Fibroblast of gingiva (primary cell): ENCODE data around the gene LRP1B.
A peak's percentile ranks its signal among the peaks of the same experiment; 100 is the strongest.
"Not testable (repeated sequence)": the region's sequence is repeated elsewhere in the genome, so short reads cannot be mapped to it uniquely, and the experiment has no call there.

Experiments
- DNase-seq: peaks from one replicate; pipeline ENCODE4 v3.0.0-alpha.2; 2011; ENCODE audit warnings: low read depth

LRP1B gene

GRCh38 chr2:142100970-142101369, 29.8 kb downstream of the LRP1B start:
- DNase-seq, result no peak

- no peak for DNase-seq
Observed at GRCh38 chr2:142100139-142100873, 30.5 kb downstream of the LRP1B start.

- no peak for DNase-seq
Observed at GRCh38 chr2:142097711-142098110, 33.1 kb downstream of the LRP1B start.

- DNase-seq, result no peak
Observed at GRCh38 chr2:142095647-142096046, 35.2 kb downstream of the LRP1B start.

GRCh38 chr2:142094233-142094632, 36.6 kb downstream of the LRP1B start:
- no peak for DNase-seq

GRCh38 chr2:142088058-142088568, 42.7 kb downstream of the LRP1B start:
- DNase-seq, result no peak

- not testable (repeated sequence) for DNase-seq
Observed at GRCh38 chr2:142087585-142087984, 43.2 kb downstream of the LRP1B start.

GRCh38 chr2:142082368-142082767, 48.4 kb downstream of the LRP1B start:
- DNase-seq, result no peak

- no peak for DNase-seq
Observed at GRCh38 chr2:142076317-142076716, 54.5 kb downstream of the LRP1B start.

GRCh38 chr2:142075826-142076225, 55.0 kb downstream of the LRP1B start:
- no peak for DNase-seq

- DNase-seq, result no peak
Observed at GRCh38 chr2:142069251-142069888, 61.4 kb downstream of the LRP1B start.

- no peak for DNase-seq
Observed at GRCh38 chr2:142065700-142066099, 65.1 kb downstream of the LRP1B start.

GRCh38 chr2:142065156-142065555, 65.7 kb downstream of the LRP1B start:
- DNase-seq, result no peak

GRCh38 chr2:142061733-142062132, 69.1 kb downstream of the LRP1B start:
- DNase-seq, result no peak

GRCh38 chr2:142058149-142058548, 72.7 kb downstream of the LRP1B start:
- no peak for DNase-seq

GRCh38 chr2:142056784-142057183, 74.0 kb downstream of the LRP1B start:
- no peak for DNase-seq

GRCh38 chr2:142052220-142052863, 78.5 kb downstream of the LRP1B start:
- no peak for DNase-seq

- DNase-seq, result peak; percentile 4
Observed at GRCh38 chr2:142048581-142048980, 82.2 kb downstream of the LRP1B start.

GRCh38 chr2:142045641-142046040, 85.2 kb downstream of the LRP1B start:
- no peak for DNase-seq

GRCh38 chr2:142044197-142044596, 86.6 kb downstream of the LRP1B start:
- DNase-seq, result no peak

- DNase-seq, result no peak
Observed at GRCh38 chr2:142042536-142043199, 88.1 kb downstream of the LRP1B start.

GRCh38 chr2:142041996-142042395, 88.8 kb downstream of the LRP1B start:
- DNase-seq, result no peak
